Umbilical cord (tissue), 2 donors: ENCODE data around the gene CYP20A1. TPM values are rescaled to one million over a fixed set of nuclear protein-coding genes. Genes with fewer than 3 reads are reported as not detected.
"Not testable (repeated sequence)": the region's sequence is repeated elsewhere in the genome, so short reads cannot be mapped to it uniquely, and the experiment has no call there.

Source experiments
- DNase-seq: peaks from one replicate; pipeline ENCODE4 v3.0.0-alpha.2; 2015; ENCODE audit warnings: low spot score
- total RNA-seq: library from RNA; depleted of rRNA; stranded (reverse); fragments of >200 nt; gene quantifications from one replicate; pipeline ENCODE4 v1.2.3, GENCODE V29; 2014; ENCODE audit warnings: low replicate concordance; ENCODE audit not compliant: insufficient read depth

CYP20A1 gene
- total RNA-seq, 1 donor from 2014 or later, result 88.1 TPM

GRCh38 chr2:203280428-203281064 is 41.7 kb downstream of the CYP20A1 start:
- DNase-seq, result peak; percentile 29

GRCh38 chr2:203282101-203282500 is 43.3 kb downstream of the CYP20A1 start:
- no peak for DNase-seq

GRCh38 chr2:203286532-203286931 is 47.7 kb downstream of the CYP20A1 start:
- no peak for DNase-seq

GRCh38 chr2:203301667-203302066 is 62.8 kb downstream of the CYP20A1 start:
- DNase-seq, result no peak

- DNase-seq, result not testable (repeated sequence)
Observed at GRCh38 chr2:203302586-203302985, 63.8 kb downstream of the CYP20A1 start.

- DNase-seq, result no peak
Observed at GRCh38 chr2:203310688-203311436, 72.0 kb downstream of the CYP20A1 start.

GRCh38 chr2:203326356-203326755 is 87.5 kb downstream of the CYP20A1 start:
- no peak for DNase-seq

GRCh38 chr2:203327582-203327900 is 88.7 kb downstream of the CYP20A1 start:
- DNase-seq, result no peak

- peak; percentile 91 for DNase-seq
Observed at GRCh38 chr2:203327901-203328759, 89.3 kb downstream of the CYP20A1 start, which contains the start of gene ABI2. TSS of gene ABI2 (plus strand) at chr2:203328394. CDS start at chr2:203328515, 121 bp downstream.

- DNase-seq, result peak; percentile 54
Observed at GRCh38 chr2:203328760-203329540, 90.1 kb downstream of the CYP20A1 start.

- DNase-seq, result peak; percentile 20
Observed at GRCh38 chr2:203330434-203330833, 91.6 kb downstream of the CYP20A1 start.

GRCh38 chr2:203338322-203338721 is 99.5 kb downstream of the CYP20A1 start:
- no peak for DNase-seq

GRCh38 chr2:203340791-203341487 is 102.1 kb downstream of the CYP20A1 start:
- peak; percentile 17 for DNase-seq

- no peak for DNase-seq
Observed at GRCh38 chr2:203341741-203342310, 103.0 kb downstream of the CYP20A1 start.

GRCh38 chr2:203342374-203342773 is 103.6 kb downstream of the CYP20A1 start:
- not testable (repeated sequence) for DNase-seq

- DNase-seq, result no peak
Observed at GRCh38 chr2:203344667-203345066, 105.8 kb downstream of the CYP20A1 start.

GRCh38 chr2:203346612-203347011 is 107.8 kb downstream of the CYP20A1 start:
- DNase-seq, result no peak

GRCh38 chr2:203347375-203347774 is 108.6 kb downstream of the CYP20A1 start:
- no peak for DNase-seq

- DNase-seq, result no peak
Observed at GRCh38 chr2:203352604-203353255, 113.9 kb downstream of the CYP20A1 start.

- DNase-seq, result no peak
Observed at GRCh38 chr2:203354966-203355365, 116.1 kb downstream of the CYP20A1 start.
